Activated naive CD8-positive, alpha-beta T cell treated with anti-CD3 and anti-CD28 coated beads, Interleukin-2, amount 10 ng/mL, durations not matched to agents 7 days and 5 days (primary cell): ENCODE data around the gene MTG1. TPM values are rescaled to one million over a fixed set of nuclear protein-coding genes. Genes with fewer than 3 reads are reported as not detected.
"Not testable (repeated sequence)": the region's sequence is repeated elsewhere in the genome, so short reads cannot be mapped to it uniquely, and the experiment has no call there.

Source experiments
- ATAC-seq: fragments of 150-1000 bp; cut with Tn5 transposase; one replicate; pipeline ENCODE4 v1.10.0; 2021; ENCODE audit warnings: low read depth, moderate library complexity
- POLR2A ChIA-PET: fragments of 350-600 bp; sonication (Branson Sonifier 250); formaldehyde crosslinking; loops from one replicate; lab custom pipeline; 2021; ENCODE audit warnings: antibody characterized with exemption; lab: Charles Lee
- DNase-seq: peaks from one replicate; pipeline ENCODE4 v3.0.0; 2021
- H3K27ac Mint-ChIP-seq: one replicate; pipeline ENCODE4 v1.8.0; 2022; ENCODE audit warnings: mild to moderate bottlenecking, mixed read lengths
- H3K27me3 Mint-ChIP-seq: one replicate; pipeline ENCODE4 v1.8.0; 2022; ENCODE audit warnings: mild to moderate bottlenecking, moderate library complexity, mixed read lengths
- H3K36me3 Mint-ChIP-seq: one replicate; pipeline ENCODE4 v1.8.0; 2021; ENCODE audit warnings: mild to moderate bottlenecking, mixed read lengths
- H3K4me1 Mint-ChIP-seq: one replicate; pipeline ENCODE4 v1.8.0; 2021; ENCODE audit warnings: mixed read lengths
- H3K4me3 Mint-ChIP-seq: one replicate; pipeline ENCODE4 v1.8.0; 2022; ENCODE audit warnings: mild to moderate bottlenecking, moderate library complexity, mixed read lengths
- H3K9me3 Mint-ChIP-seq: one replicate; pipeline ENCODE4 v1.8.0; 2021; ENCODE audit warnings: mixed read lengths
- total RNA-seq, 2 experiments: library from RNA; stranded (reverse); gene quantifications; one replicate each; pipeline ENCODE4 v1.2.3, GENCODE V29; 2021

MTG1 gene
- total RNA-seq, 2 experiments from 2014 or later: 53.7 to 56.6 TPM

GRCh38 chr10:133364645-133365431, 29.1 kb upstream of the MTG1 start:
- POLR2A ChIA-PET: no interaction called here
- ATAC-seq: no peak
- H3K4me1 Mint-ChIP-seq: peaks cover 1% of the 10 kb centered on the region
- H3K9me3 Mint-ChIP-seq: no peaks in the 10 kb centered on the region
- no peak overlapping the region for H3K4me3 Mint-ChIP-seq
- no peak for DNase-seq
- H3K27me3 Mint-ChIP-seq: no peaks in the 10 kb centered on the region
- no peak overlapping the region for H3K27ac Mint-ChIP-seq
- no peaks in the 10 kb centered on the region for H3K36me3 Mint-ChIP-seq

- ATAC-seq: no peak
Measured at GRCh38 chr10:133365461-133366129, 28.4 kb upstream of the MTG1 start.

GRCh38 chr10:133366130-133366478, 27.9 kb upstream of the MTG1 start:
- no peak for DNase-seq
- Mint-ChIP-seq H3K27me3 (no peaks in the 10 kb centered on the region), H3K36me3 (peaks cover 2% of the 10 kb centered on the region), H3K9me3 (no peaks in the 10 kb centered on the region), H3K4me3 (no peak overlapping the region), H3K4me1 (no peaks in the 10 kb centered on the region), H3K27ac (no peak overlapping the region)
- POLR2A ChIA-PET: no interaction called here
- ATAC-seq: no peak

More at GRCh38 chr10:133365461-133366129, 28.4 kb upstream of the MTG1 start:
- no peaks in the 10 kb centered on the region for H3K27me3 Mint-ChIP-seq
- H3K4me1 Mint-ChIP-seq: no peaks in the 10 kb centered on the region
- no peak for DNase-seq
- POLR2A ChIA-PET: no interaction called here
- no peak overlapping the region for H3K27ac Mint-ChIP-seq
- H3K4me3 Mint-ChIP-seq: no peak overlapping the region
- H3K9me3 Mint-ChIP-seq: no peaks in the 10 kb centered on the region
- H3K36me3 Mint-ChIP-seq: peaks cover 2% of the 10 kb centered on the region

GRCh38 chr10:133366751-133367150, 27.2 kb upstream of the MTG1 start:
- POLR2A ChIA-PET: no interaction called here
- H3K4me3 Mint-ChIP-seq: no peak overlapping the region
- no peaks in the 10 kb centered on the region for H3K4me1 Mint-ChIP-seq
- no peaks in the 10 kb centered on the region for H3K9me3 Mint-ChIP-seq
- ATAC-seq (no peak), DNase-seq (no peak)
- no peaks in the 10 kb centered on the region for H3K27me3 Mint-ChIP-seq
- H3K36me3 Mint-ChIP-seq: peaks cover 2% of the 10 kb centered on the region
- no peak overlapping the region for H3K27ac Mint-ChIP-seq

- DNase-seq, H3K9me3 Mint-ChIP-seq, H3K36me3 Mint-ChIP-seq, ATAC-seq, H3K4me1 Mint-ChIP-seq, POLR2A ChIA-PET, H3K27me3 Mint-ChIP-seq, H3K4me3 Mint-ChIP-seq, H3K27ac Mint-ChIP-seq: not testable (repeated sequence)
Measured at GRCh38 chr10:133367461-133367860, 26.5 kb upstream of the MTG1 start.

GRCh38 chr10:133368153-133368552, 25.8 kb upstream of the MTG1 start:
- H3K36me3 Mint-ChIP-seq: peaks cover 2% of the 10 kb centered on the region
- no peak overlapping the region for H3K27ac Mint-ChIP-seq
- no peak overlapping the region for H3K4me3 Mint-ChIP-seq
- POLR2A ChIA-PET: no interaction called here
- peaks cover 2% of the 10 kb centered on the region for H3K4me1 Mint-ChIP-seq
- DNase-seq: no peak
- no peaks in the 10 kb centered on the region for H3K27me3 Mint-ChIP-seq
- no peaks in the 10 kb centered on the region for H3K9me3 Mint-ChIP-seq
- ATAC-seq: no peak

- Mint-ChIP-seq H3K27ac (no peak overlapping the region), H3K4me3 (no peak overlapping the region), H3K27me3 (peaks cover 4% of the 10 kb centered on the region), H3K9me3 (no peaks in the 10 kb centered on the region), H3K4me1 (peaks cover 8% of the 10 kb centered on the region), H3K36me3 (peaks cover 2% of the 10 kb centered on the region)
- no peak for DNase-seq
- no peak for ATAC-seq
- POLR2A ChIA-PET: no interaction called here
Measured at GRCh38 chr10:133370030-133370786, 23.7 kb upstream of the MTG1 start.

GRCh38 chr10:133372507-133372906, 21.4 kb upstream of the MTG1 start:
- H3K27me3 Mint-ChIP-seq: peaks cover 12% of the 10 kb centered on the region
- H3K9me3 Mint-ChIP-seq: no peaks in the 10 kb centered on the region
- no peak for ATAC-seq
- DNase-seq: no peak
- H3K4me3 Mint-ChIP-seq: peak overlapping the region; percentile 71
- H3K36me3 Mint-ChIP-seq: peaks cover 2% of the 10 kb centered on the region
- H3K4me1 Mint-ChIP-seq: peaks cover 8% of the 10 kb centered on the region
- POLR2A ChIA-PET: interaction anchor here (1.3 to 1.4 kb wide), 2 partner anchors 15 to 36 kb away, joined by 3 to 4 read pairs; partner anchors contain the start of gene CALY
- H3K27ac Mint-ChIP-seq: no peak overlapping the region

- Mint-ChIP-seq H3K36me3 (peaks cover 2% of the 10 kb centered on the region), H3K27ac (peak within 1 kb of the TSS; percentile 82), H3K9me3 (no peaks in the 10 kb centered on the region), H3K4me1 (peaks cover 8% of the 10 kb centered on the region), H3K27me3 (peaks cover 12% of the 10 kb centered on the region), H3K4me3 (peak within 1 kb of the TSS; percentile 88)
- ATAC-seq (peak; percentile 97), DNase-seq (peak; percentile 99)
- POLR2A ChIA-PET: interaction anchor here (0.6 to 1.5 kb wide), 8 partner anchors 10 to 53 kb away, joined by 3 to 10 read pairs (median 3); partner anchors contain the start of gene CALY
Measured at GRCh38 chr10:133373174-133374090, 20.5 kb upstream of the MTG1 start, which contains the start of gene ECHS1. ECHS1 (minus strand) TSS chr10:133373354; CDS start chr10:133373333, 21 bp downstream.

GRCh38 chr10:133375357-133376115, 18.4 kb upstream of the MTG1 start:
- Mint-ChIP-seq H3K27me3 (peaks cover 12% of the 10 kb centered on the region), H3K9me3 (no peaks in the 10 kb centered on the region), H3K4me1 (peaks cover 8% of the 10 kb centered on the region), H3K27ac (no peak overlapping the region), H3K4me3 (no peak overlapping the region), H3K36me3 (peaks cover 1% of the 10 kb centered on the region)
- POLR2A ChIA-PET: no interaction called here
- ATAC-seq (no peak), DNase-seq (no peak)

- DNase-seq, H3K4me1 Mint-ChIP-seq, ATAC-seq, POLR2A ChIA-PET, H3K9me3 Mint-ChIP-seq, H3K36me3 Mint-ChIP-seq: not testable (repeated sequence)
- H3K4me3 Mint-ChIP-seq: peak overlapping the region; percentile 37
- peaks cover 12% of the 10 kb centered on the region for H3K27me3 Mint-ChIP-seq
- peak overlapping the region; percentile 56 for H3K27ac Mint-ChIP-seq
Measured at GRCh38 chr10:133376183-133376582, 17.8 kb upstream of the MTG1 start.
